Activated CD4-positive, alpha-beta T cell treated with anti-CD3 and anti-CD28 coated beads for 24 hours (primary cell): ENCODE data around the gene OR51T1.

Source experiments
- DNase-seq, 2 donors: peaks; one replicate each; pipeline ENCODE4 v3.0.0-alpha.2; 2020; ENCODE audit warnings: low read depth in 2 of 2

The OR51T1 gene

GRCh38 chr11:4926608-4927007, 44.9 kb downstream of the OR51T1 start:
- DNase-seq, result no peak
